T-cell (primary cell): ENCODE results near the gene PRKCZ. TPM values are rescaled to one million over a fixed set of nuclear protein-coding genes. Genes with fewer than 3 reads are reported as not detected.
"Not testable (repeated sequence)": the region's sequence is repeated elsewhere in the genome, so short reads cannot be mapped to it uniquely, and the experiment has no call there.

ENCODE experiments used
- ATAC-seq, 4 experiments: fragments of 200-7000 bp in 3 of 4; fragments of 150-1000 bp in 1 of 4; cut with Tn5 transposase; replicated peaks in 1 of 4; 1 replicate in 3 of 4; 2 replicates in 1 of 4; pipeline ENCODE4 v1.10.0; 2021; ENCODE audit warnings: moderate library complexity in 3 of 4, mild to moderate bottlenecking in 2 of 4, moderate number of reproducible peaks in 1 of 4
- CTCF ChIA-PET, 2 donors: fragments of 300-600 bp; sonication (Branson Sonifier 250); formaldehyde crosslinking; loops; one replicate each; lab custom pipeline; 2022; ENCODE audit warnings: antibody characterized with exemption in 2 of 2; lab: Charles Lee
- POLR2A ChIA-PET, 2 donors: fragments of 300-600 bp; sonication (Branson Sonifier 250); formaldehyde crosslinking; loops; one replicate each; lab custom pipeline; 2022; ENCODE audit warnings: antibody characterized with exemption in 2 of 2; lab: Charles Lee
- DNase-seq, 35 experiments: peaks; one replicate each; pipeline versions ENCODE4 v3.0.0 to v3.0.0-alpha.2; 2013 to 2023
- H3K27ac ChIP-seq: one replicate; pipeline ENCODE4 v1.5.1; 2013; ENCODE audit warnings: low read length
- H3K27me3 ChIP-seq, 2 experiments: replicated peaks in 1 of 2; 1 replicate in 1 of 2; 2 replicates in 1 of 2; pipeline versions ENCODE4 v1.6.1 to v1.7.0; 2013; ENCODE audit warnings: low read length in 1 of 2, mixed read lengths in 1 of 2; ENCODE audit not compliant: control insufficient read depth in 2 of 2, insufficient read depth in 2 of 2; ENCODE audit errors: extremely low read depth in 1 of 2
- H3K36me3 ChIP-seq, 2 donors: 1 replicate in 1 of 2; 2 replicates in 1 of 2; pipeline versions ENCODE4 v1.6.1 to v1.7.0; 2013; ENCODE audit warnings: low read length in 1 of 2; ENCODE audit not compliant: control insufficient read depth in 2 of 2, insufficient read depth in 1 of 2; ENCODE audit errors: extremely low read depth in 1 of 2
- H3K4me1 ChIP-seq, 2 experiments: 1 replicate in 1 of 2; 2 replicates in 1 of 2; pipeline versions ENCODE4 v1.6.1 to v1.7.0; 2013; ENCODE audit warnings: low read length in 2 of 2, mixed read lengths in 1 of 2; ENCODE audit not compliant: insufficient read depth in 2 of 2, control insufficient read depth in 1 of 2; ENCODE audit errors: extremely low read depth in 1 of 2
- H3K4me3 ChIP-seq, 2 donors: 1 replicate in 1 of 2; 2 replicates in 1 of 2; pipeline versions ENCODE4 v1.5.1 to v1.7.0; 2013; ENCODE audit warnings: mild to moderate bottlenecking in 2 of 2, low read length in 1 of 2, moderate library complexity in 1 of 2; ENCODE audit not compliant: control insufficient read depth in 1 of 2; ENCODE audit errors: extremely low read depth in 1 of 2
- H3K9me3 ChIP-seq: 2 replicates; pipeline ENCODE4 v1.7.0; 2013
- H3K27ac Mint-ChIP-seq, 2 donors: one replicate each; pipeline ENCODE4 v1.8.0; 2020 to 2021; ENCODE audit warnings: mild to moderate bottlenecking in 2 of 2, mixed read lengths in 2 of 2
- H3K27me3 Mint-ChIP-seq, 2 donors: one replicate each; pipeline ENCODE4 v1.8.0; 2021 to 2022; ENCODE audit warnings: mixed read lengths in 2 of 2
- H3K36me3 Mint-ChIP-seq: one replicate; pipeline ENCODE4 v1.8.0; 2021; ENCODE audit warnings: mixed read lengths
- H3K4me1 Mint-ChIP-seq, 3 donors: one replicate each; pipeline ENCODE4 v1.8.0; 2020 to 2022; ENCODE audit warnings: mixed read lengths in 3 of 3, mild to moderate bottlenecking in 1 of 3
- H3K4me3 Mint-ChIP-seq, 3 donors: one replicate each; pipeline ENCODE4 v1.8.0; 2020 to 2022; ENCODE audit warnings: mild to moderate bottlenecking in 3 of 3, mixed read lengths in 3 of 3, moderate library complexity in 3 of 3
- H3K9me3 Mint-ChIP-seq, 3 donors: one replicate each; pipeline ENCODE4 v1.8.0; 2020 to 2022; ENCODE audit warnings: mixed read lengths in 3 of 3
- WGBS: methylation state at CpG from one replicate; pipeline ENCODE4 v1.1.5; 2013; ENCODE audit warnings: missing lambda C conversion rate; ENCODE audit not compliant: insufficient coverage; 5-methylcytosine and 5-hydroxymethylcytosine counted together
- total RNA-seq, 35 experiments: library from RNA in 6 of 35; stranded (reverse) in 6 of 35; fragments of 120-200 nt in 1 of 35; gene quantifications; one replicate each; pipeline versions ENCODE4 v1.2.1 to v1.2.4 and lab custom pipeline; 2013 to 2026

Gene PRKCZ
- total RNA-seq, 5 donors from 2014 or later (not counting 1 experiment from before 2014, with no cell fraction given) = 27.5 to 36.9 (median 31.0) TPM

GRCh38 chr1:2111674-2112035, 61.4 kb downstream of the PRKCZ start:
- peaks cover 0 to 13% (median 10%) of the 10 kb centered on the region in 3 donors for H3K4me1 Mint-ChIP-seq
- no peak overlapping the region for H3K4me3 ChIP-seq
- H3K27ac ChIP-seq = no peak overlapping the region
- no peak overlapping the region for H3K4me3 Mint-ChIP-seq
- H3K9me3 Mint-ChIP-seq = no peaks in the 10 kb centered on the region
- DNase-seq (no peak), ATAC-seq (no peak)
- no peaks in the 10 kb centered on the region for H3K9me3 ChIP-seq
- no peaks in the 10 kb centered on the region for H3K36me3 ChIP-seq
- H3K36me3 Mint-ChIP-seq = peaks cover 3% of the 10 kb centered on the region
- CTCF ChIA-PET = interaction anchor here in 1 of 2 donors (0.7 kb wide), 1 partner anchor 1373 kb away, joined by 3 read pairs; no protein-coding TSS in a partner anchor
- no peaks in the 10 kb centered on the region for H3K27me3 ChIP-seq
- POLR2A ChIA-PET = no interaction called here
- peaks cover 0 to 11% of the 10 kb centered on the region in 2 experiments for H3K4me1 ChIP-seq
- no peak overlapping the region for H3K27ac Mint-ChIP-seq
- H3K27me3 Mint-ChIP-seq = no peaks in the 10 kb centered on the region
- WGBS = 93% methylated on average over 13 of the region's 15 CpGs

- Mint-ChIP-seq H3K27ac (no peak overlapping the region), H3K36me3 (peaks cover 3% of the 10 kb centered on the region), H3K4me1 (peaks cover under 1 to 14% (median 11%) of the 10 kb centered on the region in 3 donors), H3K9me3 (no peaks in the 10 kb centered on the region), H3K4me3 (no peak overlapping the region), H3K27me3 (no peaks in the 10 kb centered on the region)
- 74% methylated on average over 7 of the region's 17 CpGs for WGBS
- Histone ChIP-seq H3K4me3 (no peak overlapping the region), H3K27me3 (no peaks in the 10 kb centered on the region), H3K27ac (no peak overlapping the region), H3K4me1 (peaks cover 0 to 11% of the 10 kb centered on the region in 2 experiments), H3K36me3 (no peaks in the 10 kb centered on the region), H3K9me3 (no peaks in the 10 kb centered on the region)
- ChIA-PET POLR2A (no interaction called here), CTCF (interaction anchor here in 1 of 2 donors (0.7 kb wide), 1 partner anchor 123 kb away, joined by 3 read pairs; no protein-coding TSS in a partner anchor)
- DNase-seq (no peak), ATAC-seq (no peak)
Observed at GRCh38 chr1:2112280-2112701, 62.1 kb downstream of the PRKCZ start.

- Mint-ChIP-seq H3K9me3 (no peaks in the 10 kb centered on the region), H3K36me3 (peaks cover 6% of the 10 kb centered on the region), H3K4me1 (peaks cover 5 to 14% (median 11%) of the 10 kb centered on the region in 3 donors), H3K27me3 (no peaks in the 10 kb centered on the region), H3K27ac (no peak overlapping the region), H3K4me3 (no peak overlapping the region)
- ChIA-PET CTCF (no interaction called here), POLR2A (no interaction called here)
- Histone ChIP-seq H3K9me3 (no peaks in the 10 kb centered on the region), H3K27me3 (no peaks in the 10 kb centered on the region), H3K27ac (no peak overlapping the region), H3K4me1 (peaks cover 0 to 11% of the 10 kb centered on the region in 2 experiments), H3K4me3 (no peak overlapping the region), H3K36me3 (no peaks in the 10 kb centered on the region)
- ATAC-seq (no peak), DNase-seq (no peak)
- 88% methylated on average over 4 of the region's 15 CpGs for WGBS
Observed at GRCh38 chr1:2113620-2114135, 63.5 kb downstream of the PRKCZ start.

GRCh38 chr1:2114635-2115007, 64.4 kb downstream of the PRKCZ start:
- H3K27ac Mint-ChIP-seq, H3K9me3 Mint-ChIP-seq, H3K27ac ChIP-seq, H3K27me3 Mint-ChIP-seq, H3K4me3 Mint-ChIP-seq, H3K36me3 Mint-ChIP-seq, H3K4me3 ChIP-seq, H3K36me3 ChIP-seq, POLR2A ChIA-PET, DNase-seq, ATAC-seq, H3K27me3 ChIP-seq, H3K9me3 ChIP-seq: not testable (repeated sequence)
- H3K4me1 ChIP-seq = peaks cover 0 to 11% of the 10 kb centered on the region in 2 experiments
- CTCF ChIA-PET = interaction anchor here in 1 of 2 donors (0.7 kb wide), 1 partner anchor 60 kb away, joined by 3 read pairs; no protein-coding TSS in a partner anchor
- 94% methylated on average over 9 of the region's 14 CpGs for WGBS
- H3K4me1 Mint-ChIP-seq = peaks cover 5 to 14% (median 11%) of the 10 kb centered on the region in 3 donors

- Mint-ChIP-seq H3K4me1 (peaks cover 5 to 14% (median 13%) of the 10 kb centered on the region in 3 donors), H3K27ac (peak overlapping the region in 1 of 2 donors; percentile 50), H3K27me3 (no peaks in the 10 kb centered on the region), H3K4me3 (peak overlapping the region in 1 of 3 donors; percentile 1), H3K36me3 (peaks cover 9% of the 10 kb centered on the region), H3K9me3 (peaks cover 0 to 3% (median 2%) of the 10 kb centered on the region in 3 donors)
- H3K4me1 ChIP-seq = peaks cover 0 to 11% of the 10 kb centered on the region in 2 experiments
- ChIA-PET CTCF (interaction anchor here in 1 of 2 donors (0.7 kb wide), 1 partner anchor 59 kb away, joined by 3 read pairs; no protein-coding TSS in a partner anchor), POLR2A (no interaction called here)
- no peaks in the 10 kb centered on the region for H3K36me3 ChIP-seq
- peak in 5 of 35 experiments; percentile 16 to 39 (median 24) for DNase-seq
- peak in 3 of 4 experiments; percentile 56 to 65 (median 65) for ATAC-seq
- WGBS = 67% methylated on average over 32 of the region's 33 CpGs
- H3K9me3 ChIP-seq = no peaks in the 10 kb centered on the region
- no peaks in the 10 kb centered on the region for H3K27me3 ChIP-seq
- H3K27ac ChIP-seq = no peak overlapping the region
- H3K4me3 ChIP-seq = no peak overlapping the region
Observed at GRCh38 chr1:2115008-2115641, 64.9 kb downstream of the PRKCZ start.

- WGBS = 88% methylated on average over 18 of the region's 28 CpGs
- no peak overlapping the region for H3K27ac ChIP-seq
- DNase-seq (no peak), ATAC-seq (no peak)
- H3K27me3 ChIP-seq = no peaks in the 10 kb centered on the region
- Mint-ChIP-seq H3K36me3 (peaks cover 9% of the 10 kb centered on the region), H3K27me3 (no peaks in the 10 kb centered on the region), H3K4me3 (no peak overlapping the region), H3K27ac (no peak overlapping the region), H3K4me1 (peaks cover 5 to 14% (median 13%) of the 10 kb centered on the region in 3 donors), H3K9me3 (peaks cover 0 to 3% (median 2%) of the 10 kb centered on the region in 3 donors)
- ChIA-PET POLR2A (no interaction called here), CTCF (no interaction called here)
- H3K4me3 ChIP-seq = no peak overlapping the region
- H3K9me3 ChIP-seq = no peaks in the 10 kb centered on the region
- H3K36me3 ChIP-seq = no peaks in the 10 kb centered on the region
- peaks cover 0 to 11% of the 10 kb centered on the region in 2 experiments for H3K4me1 ChIP-seq
Observed at GRCh38 chr1:2115702-2116341, 65.6 kb downstream of the PRKCZ start.
